ENCODE results near the gene SMIM11.

- TF ChIP-seq CTCF (conservative IDR thresholded peaks at IDR 0.05; ENCODE audit: low read depth in 2 of 2) (no peak), REST (IDR thresholded peaks at IDR 0.05; ENCODE audit: unreplicated experiment) (no peak), EZH2phosphoT487 (IDR thresholded peaks at IDR 0.05; ENCODE audit: unreplicated experiment) (no peak), EZH2 (IDR thresholded peaks at IDR 0.05; ENCODE audit: low read depth, unreplicated experiment) (no peak), JUNB (IDR thresholded peaks at IDR 0.05; ENCODE audit: unreplicated experiment) (no peak)
Observed at GRCh38 chr21:34352556-34352955, 22.8 kb upstream of the SMIM11 start.
